ENCODE data around the gene AIF1L. TPM values are rescaled to one million over a fixed set of nuclear protein-coding genes. Genes with fewer than 3 reads are reported as not detected.

The AIF1L gene
- total RNA-seq, 5 donors from 2014 or later (not counting 1 experiment from before 2014, with no cell fraction given) = 0.37 to 0.67 (median 0.51) TPM; not detected in 2

DNA sequence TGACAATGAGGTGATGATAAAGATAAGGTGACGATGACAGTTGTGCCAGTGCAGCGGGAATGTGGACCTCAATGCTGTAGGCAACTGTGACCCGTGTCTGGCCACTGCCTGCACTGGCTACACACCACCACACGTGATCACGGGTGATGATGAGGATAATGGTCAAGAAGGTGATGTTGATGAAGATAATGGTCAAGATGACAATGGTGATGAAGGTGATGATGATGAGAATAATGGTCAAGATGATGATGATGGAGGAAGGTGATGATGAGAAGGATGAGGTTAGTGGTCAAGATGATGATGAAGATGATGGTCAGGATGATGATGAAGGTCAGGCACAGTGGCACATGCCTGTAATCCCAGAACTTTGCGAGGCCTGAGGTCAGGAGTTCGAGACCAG, 30.7 kb upstream of the AIF1L start:
- H3K27me3 ChIP-seq (replicated peaks in 1 of 2; ENCODE audit: control insufficient read depth in 2 of 2, extremely low read depth in 1 of 2, insufficient read depth in 2 of 2, low read length in 1 of 2) = peaks cover 0 to 14% of the 10 kb centered on the region in 2 experiments
- Mint-ChIP-seq H3K4me1 (no peaks in the 10 kb centered on the region), H3K4me3 (no peak overlapping the region), H3K36me3 (no peaks in the 10 kb centered on the region), H3K9me3 (no peaks in the 10 kb centered on the region), H3K27ac (no peak overlapping the region), H3K27me3 (peaks cover 0 to 6% of the 10 kb centered on the region in 2 donors)
- ATAC-seq (replicated peaks in 1 of 4) = no peak
- H3K4me3 ChIP-seq (ENCODE audit: control insufficient read depth in 1 of 2, extremely low read depth in 1 of 2, low read length in 1 of 2) = no peak overlapping the region
- CTCF ChIA-PET = no interaction called here
- 83% methylated on average over 2 of the region's 7 CpGs for WGBS (ENCODE audit: insufficient coverage)
- no peaks in the 10 kb centered on the region for H3K4me1 ChIP-seq (ENCODE audit: control insufficient read depth in 1 of 2, extremely low read depth in 1 of 2, insufficient read depth in 2 of 2, low read length in 2 of 2)
- no peak overlapping the region for H3K27ac ChIP-seq (ENCODE audit: low read length)
- no peaks in the 10 kb centered on the region for H3K9me3 ChIP-seq
- POLR2A ChIA-PET = no interaction called here
- H3K36me3 ChIP-seq (ENCODE audit: control insufficient read depth in 2 of 2, extremely low read depth in 1 of 2, insufficient read depth in 1 of 2, low read length in 1 of 2) = no peaks in the 10 kb centered on the region
- DNase-seq = no peak

DNA sequence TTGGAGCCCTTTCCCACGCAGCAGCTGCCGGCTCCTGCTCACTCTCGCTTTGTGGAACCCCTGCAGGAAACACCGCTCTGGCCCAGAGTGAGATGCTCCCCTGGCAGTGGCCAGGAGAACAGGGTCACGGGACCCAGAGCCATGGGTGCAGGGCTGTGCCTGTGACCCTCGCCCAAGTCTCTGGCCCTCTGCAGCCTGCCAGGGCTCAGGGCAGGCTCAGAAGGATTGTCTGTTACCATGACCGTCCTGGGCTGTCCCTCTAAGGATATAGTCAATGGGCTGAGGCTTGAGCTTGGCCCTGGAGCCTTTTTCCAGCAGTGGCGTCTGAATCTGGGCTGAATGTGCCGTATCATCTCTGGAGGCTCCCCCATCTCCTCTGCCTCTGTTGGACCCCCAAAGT, 28.7 kb upstream of the AIF1L start:
- no peak for ATAC-seq (replicated peaks in 1 of 4)
- Histone ChIP-seq H3K4me3 (ENCODE audit: control insufficient read depth in 1 of 2, extremely low read depth in 1 of 2, low read length in 1 of 2) (no peak overlapping the region), H3K9me3 (no peaks in the 10 kb centered on the region), H3K27me3 (replicated peaks in 1 of 2; ENCODE audit: control insufficient read depth in 2 of 2, extremely low read depth in 1 of 2, insufficient read depth in 2 of 2, low read length in 1 of 2) (peaks cover 0 to 14% of the 10 kb centered on the region in 2 experiments), H3K36me3 (ENCODE audit: control insufficient read depth in 2 of 2, extremely low read depth in 1 of 2, insufficient read depth in 1 of 2, low read length in 1 of 2) (no peaks in the 10 kb centered on the region), H3K4me1 (ENCODE audit: control insufficient read depth in 1 of 2, extremely low read depth in 1 of 2, insufficient read depth in 2 of 2, low read length in 2 of 2) (no peaks in the 10 kb centered on the region), H3K27ac (ENCODE audit: low read length) (no peak overlapping the region)
- H3K36me3 Mint-ChIP-seq = no peaks in the 10 kb centered on the region
- H3K27me3 Mint-ChIP-seq = peaks cover 0 to 11% of the 10 kb centered on the region in 2 donors
- no peaks in the 10 kb centered on the region for H3K4me1 Mint-ChIP-seq
- CTCF ChIA-PET = no interaction called here
- no peak overlapping the region for H3K27ac Mint-ChIP-seq
- POLR2A ChIA-PET = no interaction called here
- DNase-seq = no peak
- WGBS (ENCODE audit: insufficient coverage) = 75% methylated on average over 8 of the region's 9 CpGs
- H3K4me3 Mint-ChIP-seq = no peak overlapping the region
- H3K9me3 Mint-ChIP-seq = no peaks in the 10 kb centered on the region

DNA sequence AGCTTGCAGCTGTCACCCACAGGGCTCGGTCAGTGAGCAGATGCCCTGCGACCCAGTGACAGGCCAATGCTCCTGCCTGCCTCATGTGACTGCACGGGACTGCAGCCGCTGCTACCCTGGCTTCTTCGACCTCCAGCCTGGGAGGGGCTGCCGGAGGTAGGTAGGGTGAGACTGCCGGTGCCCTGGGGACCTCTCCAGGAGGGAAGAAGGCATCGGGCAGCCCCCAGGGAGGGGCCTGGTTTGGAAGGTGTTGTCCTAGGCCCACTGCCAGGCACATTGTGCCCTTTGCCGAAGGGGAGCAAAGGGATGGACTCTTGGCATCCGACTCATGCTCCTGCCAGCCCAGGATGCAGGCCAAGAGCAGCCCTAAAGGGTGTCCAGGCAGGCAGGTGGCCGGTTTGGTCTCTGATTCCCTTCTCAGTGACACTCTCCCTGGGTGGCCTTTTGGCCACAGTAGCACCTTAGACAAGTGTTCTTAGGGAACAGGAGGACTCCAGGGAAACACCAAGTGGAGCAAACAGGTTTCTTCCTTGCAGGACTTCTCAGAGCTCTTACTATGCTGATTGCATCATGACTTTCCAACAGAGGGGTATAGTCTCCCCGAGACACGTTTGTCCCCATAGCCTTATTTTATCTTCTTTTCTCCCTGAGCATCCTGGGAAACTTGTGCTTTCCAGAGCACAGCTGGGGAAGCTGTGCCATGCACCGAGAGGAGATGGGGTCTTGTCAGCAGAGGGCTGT, 28.1 kb upstream of the AIF1L start:
- Histone ChIP-seq H3K4me3 (ENCODE audit: control insufficient read depth in 1 of 2, extremely low read depth in 1 of 2, low read length in 1 of 2) (no peak overlapping the region), H3K9me3 (no peaks in the 10 kb centered on the region), H3K36me3 (ENCODE audit: control insufficient read depth in 2 of 2, extremely low read depth in 1 of 2, insufficient read depth in 1 of 2, low read length in 1 of 2) (no peaks in the 10 kb centered on the region), H3K27me3 (replicated peaks in 1 of 2; ENCODE audit: control insufficient read depth in 2 of 2, extremely low read depth in 1 of 2, insufficient read depth in 2 of 2, low read length in 1 of 2) (peaks cover 0 to 14% of the 10 kb centered on the region in 2 experiments), H3K4me1 (ENCODE audit: control insufficient read depth in 1 of 2, extremely low read depth in 1 of 2, insufficient read depth in 2 of 2, low read length in 2 of 2) (no peaks in the 10 kb centered on the region), H3K27ac (ENCODE audit: low read length) (no peak overlapping the region)
- no peak for DNase-seq
- CTCF ChIA-PET = no interaction called here
- H3K27me3 Mint-ChIP-seq = peaks cover 0 to 11% of the 10 kb centered on the region in 2 donors
- no peak overlapping the region for H3K4me3 Mint-ChIP-seq
- 65% methylated on average over 13 of the region's 14 CpGs for WGBS (ENCODE audit: insufficient coverage)
- ATAC-seq (replicated peaks in 1 of 4) = no peak
- no peaks in the 10 kb centered on the region for H3K36me3 Mint-ChIP-seq
- H3K4me1 Mint-ChIP-seq = no peaks in the 10 kb centered on the region
- H3K9me3 Mint-ChIP-seq = no peaks in the 10 kb centered on the region
- no peak overlapping the region for H3K27ac Mint-ChIP-seq
- POLR2A ChIA-PET = no interaction called here

DNA sequence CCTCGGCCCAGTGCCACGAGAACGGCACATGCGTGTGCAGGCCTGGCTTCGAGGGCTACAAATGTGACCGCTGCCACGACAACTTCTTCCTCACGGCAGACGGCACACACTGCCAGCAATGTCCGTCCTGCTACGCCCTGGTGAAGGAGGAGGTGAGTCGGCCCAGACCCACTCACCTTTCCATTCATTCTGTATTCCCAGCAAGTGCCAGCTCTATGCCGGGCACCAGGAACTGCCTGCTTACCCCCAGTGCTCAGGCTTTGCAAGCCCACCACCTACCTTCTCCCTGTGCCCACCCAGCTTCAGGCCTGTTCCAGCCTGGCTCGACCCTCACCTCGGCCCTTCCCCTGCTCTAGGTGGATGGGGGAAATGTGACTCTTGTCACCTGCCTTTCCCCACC, 26.6 kb upstream of the AIF1L start:
- Mint-ChIP-seq H3K4me1 (no peaks in the 10 kb centered on the region), H3K9me3 (no peaks in the 10 kb centered on the region), H3K27me3 (peaks cover 0 to 11% of the 10 kb centered on the region in 2 donors), H3K4me3 (no peak overlapping the region), H3K36me3 (no peaks in the 10 kb centered on the region), H3K27ac (no peak overlapping the region)
- no peak for DNase-seq
- ChIA-PET CTCF (no interaction called here), POLR2A (no interaction called here)
- Histone ChIP-seq H3K4me3 (ENCODE audit: control insufficient read depth in 1 of 2, extremely low read depth in 1 of 2, low read length in 1 of 2) (no peak overlapping the region), H3K4me1 (ENCODE audit: control insufficient read depth in 1 of 2, extremely low read depth in 1 of 2, insufficient read depth in 2 of 2, low read length in 2 of 2) (no peaks in the 10 kb centered on the region), H3K9me3 (no peaks in the 10 kb centered on the region), H3K36me3 (ENCODE audit: control insufficient read depth in 2 of 2, extremely low read depth in 1 of 2, insufficient read depth in 1 of 2, low read length in 1 of 2) (no peaks in the 10 kb centered on the region), H3K27ac (ENCODE audit: low read length) (no peak overlapping the region), H3K27me3 (replicated peaks in 1 of 2; ENCODE audit: control insufficient read depth in 2 of 2, extremely low read depth in 1 of 2, insufficient read depth in 2 of 2, low read length in 1 of 2) (peaks cover 0 to 14% of the 10 kb centered on the region in 2 experiments)
- 92% methylated on average over 10 of the region's 15 CpGs for WGBS (ENCODE audit: insufficient coverage)
- ATAC-seq (replicated peaks in 1 of 4) = no peak

DNA sequence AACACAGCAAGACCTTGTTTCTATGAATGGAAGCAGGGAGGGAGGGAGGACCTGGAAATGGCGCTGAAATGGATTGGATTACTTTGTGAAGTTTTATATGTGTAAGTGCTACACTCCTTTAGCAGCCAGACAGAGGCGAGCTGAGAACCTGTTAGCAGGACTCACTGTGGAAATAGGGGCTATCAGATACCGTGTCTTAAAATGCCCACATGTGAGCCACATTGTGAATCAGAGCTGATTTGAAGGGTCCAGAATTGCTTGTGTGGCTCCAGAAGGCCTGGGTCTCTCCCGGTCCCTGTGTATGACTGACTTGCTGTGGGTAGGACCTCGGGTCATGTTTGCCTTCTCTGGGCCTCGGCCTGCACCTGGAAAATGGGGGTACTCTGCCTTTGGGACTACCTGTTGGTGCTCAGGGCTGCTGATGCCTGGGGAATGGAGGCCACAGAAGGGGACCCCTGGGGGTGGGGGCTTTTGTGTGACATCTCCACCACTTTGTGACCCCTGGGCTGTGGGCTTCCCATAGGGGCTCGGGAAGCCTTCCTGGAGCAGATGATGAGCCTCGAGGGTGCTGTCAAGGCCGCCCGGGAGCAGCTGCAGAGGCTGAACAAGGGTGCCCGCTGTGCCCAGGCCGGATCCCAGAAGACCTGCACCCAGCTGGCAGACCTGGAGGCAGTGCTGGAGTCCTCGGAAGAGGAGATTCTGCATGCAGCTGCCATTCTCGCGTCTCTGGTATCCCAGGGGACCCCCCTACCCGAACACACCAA, 24.0 kb upstream of the AIF1L start:
- Histone ChIP-seq H3K36me3 (ENCODE audit: control insufficient read depth in 2 of 2, extremely low read depth in 1 of 2, insufficient read depth in 1 of 2, low read length in 1 of 2) (no peaks in the 10 kb centered on the region), H3K27me3 (replicated peaks in 1 of 2; ENCODE audit: control insufficient read depth in 2 of 2, extremely low read depth in 1 of 2, insufficient read depth in 2 of 2, low read length in 1 of 2) (peaks cover 0 to 14% of the 10 kb centered on the region in 2 experiments), H3K9me3 (no peaks in the 10 kb centered on the region), H3K4me3 (ENCODE audit: control insufficient read depth in 1 of 2, extremely low read depth in 1 of 2, low read length in 1 of 2) (no peak overlapping the region), H3K4me1 (ENCODE audit: control insufficient read depth in 1 of 2, extremely low read depth in 1 of 2, insufficient read depth in 2 of 2, low read length in 2 of 2) (no peaks in the 10 kb centered on the region), H3K27ac (ENCODE audit: low read length) (no peak overlapping the region)
- no peaks in the 10 kb centered on the region for H3K9me3 Mint-ChIP-seq
- ChIA-PET CTCF (no interaction called here), POLR2A (no interaction called here)
- ATAC-seq (replicated peaks in 1 of 4) = no peak
- no peaks in the 10 kb centered on the region for H3K4me1 Mint-ChIP-seq
- no peaks in the 10 kb centered on the region for H3K36me3 Mint-ChIP-seq
- WGBS (ENCODE audit: insufficient coverage) = 90% methylated on average over 10 of the region's 16 CpGs
- H3K4me3 Mint-ChIP-seq = no peak overlapping the region
- no peak overlapping the region for H3K27ac Mint-ChIP-seq
- DNase-seq = no peak
- peaks cover 0 to 11% of the 10 kb centered on the region in 2 donors for H3K27me3 Mint-ChIP-seq

DNA sequence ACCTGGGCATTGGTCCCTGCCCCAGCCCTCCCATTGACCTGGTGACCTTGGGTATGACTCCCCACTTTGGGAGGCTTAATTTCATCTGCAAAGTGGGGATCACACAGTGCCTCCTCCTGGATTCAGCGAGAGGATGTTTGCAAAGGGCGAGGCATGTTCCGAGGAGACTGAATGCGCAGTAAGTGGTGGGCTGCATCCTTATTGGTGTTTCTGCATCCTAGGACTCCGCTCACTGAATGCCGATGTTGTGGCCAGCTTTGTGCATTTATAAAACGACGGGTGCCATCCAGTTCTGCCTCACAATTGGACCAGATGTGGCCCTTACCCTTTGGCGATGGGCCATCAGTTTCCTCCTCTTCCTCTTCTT, 23.5 kb upstream of the AIF1L start:
- Mint-ChIP-seq H3K9me3 (no peaks in the 10 kb centered on the region), H3K4me3 (no peak overlapping the region), H3K27ac (no peak overlapping the region), H3K36me3 (no peaks in the 10 kb centered on the region), H3K27me3 (peaks cover 0 to 7% of the 10 kb centered on the region in 2 donors), H3K4me1 (no peaks in the 10 kb centered on the region)
- WGBS (ENCODE audit: insufficient coverage) = 90% methylated on average over 9 of the region's 9 CpGs
- no peak for DNase-seq
- H3K4me3 ChIP-seq (ENCODE audit: control insufficient read depth in 1 of 2, extremely low read depth in 1 of 2, low read length in 1 of 2) = no peak overlapping the region
- no peaks in the 10 kb centered on the region for H3K4me1 ChIP-seq (ENCODE audit: control insufficient read depth in 1 of 2, extremely low read depth in 1 of 2, insufficient read depth in 2 of 2, low read length in 2 of 2)
- ChIA-PET CTCF (no interaction called here), POLR2A (no interaction called here)
- ATAC-seq (replicated peaks in 1 of 4) = no peak
- no peaks in the 10 kb centered on the region for H3K36me3 ChIP-seq (ENCODE audit: control insufficient read depth in 2 of 2, extremely low read depth in 1 of 2, insufficient read depth in 1 of 2, low read length in 1 of 2)
- H3K27me3 ChIP-seq (replicated peaks in 1 of 2; ENCODE audit: control insufficient read depth in 2 of 2, extremely low read depth in 1 of 2, insufficient read depth in 2 of 2, low read length in 1 of 2) = peaks cover 0 to 14% of the 10 kb centered on the region in 2 experiments
- H3K9me3 ChIP-seq = no peaks in the 10 kb centered on the region
- no peak overlapping the region for H3K27ac ChIP-seq (ENCODE audit: low read length)

Data from T-cell (primary cell).